Ovary (tissue), 9 donors: ENCODE measurements around the gene CT47C1. TPM values are rescaled to one million over a fixed set of nuclear protein-coding genes. Genes with fewer than 3 reads are reported as not detected.

Source experiments
- DNase-seq, 5 donors: peaks; one replicate each; pipeline ENCODE4 v3.0.0-alpha.2; 2019 to 2020
- H3K27ac ChIP-seq, 2 donors: fragments of 200-600 bp; one replicate each; pipeline versions ENCODE4 v1.5.1 to v1.8.0; 2019 to 2022
- H3K27me3 ChIP-seq: fragments of 200-600 bp; one replicate; pipeline ENCODE4 v1.8.0; 2022
- H3K36me3 ChIP-seq: fragments of 200-600 bp; sonication (generic); one replicate; pipeline ENCODE4 v1.5.1; 2019
- H3K4me1 ChIP-seq: one replicate; pipeline ENCODE4 v1.8.1; 2013; ENCODE audit warnings: mild to moderate bottlenecking, moderate library complexity; ENCODE audit not compliant: insufficient read depth
- H3K4me3 ChIP-seq: fragments of 200-600 bp; sonication (generic); one replicate; pipeline ENCODE4 v1.5.1; 2017
- H3K9me3 ChIP-seq, 2 donors: fragments of 200-600 bp in 1 of 2; sonication (generic) in 1 of 2; one replicate each; pipeline versions ENCODE4 v1.5.1 to v1.8.1; 2013 to 2019; ENCODE audit warnings: mild to moderate bottlenecking in 1 of 2, moderate library complexity in 1 of 2
- EP300 ChIP-seq: sonication (generic); formaldehyde crosslinking; IDR thresholded peaks from one replicate; pipeline ENCODE4 v1.6.1; 2017; ENCODE audit warnings: antibody characterized with exemption
- POLR2A ChIP-seq: fragments of 450-650 bp; IDR thresholded peaks from one replicate; pipeline ENCODE4 v1.6.1; 2017; ENCODE audit warnings: antibody characterized with exemption, mild to moderate bottlenecking, moderate library complexity
- WGBS, 3 donors: extraction: QIAGEN DNeasy Blood & Tissue Kit in 1 of 3; methylation state at CpG; one replicate each; pipeline versions ENCODE4 v1.1.5 to v1.1.7; 2013 to 2017; 5-methylcytosine and 5-hydroxymethylcytosine counted together
- intact Hi-C, 4 donors: fragments of 100-400 bp; cut with DNase I; formaldehyde crosslinking; loops; one replicate each; pipeline versions ENCODE4 v1.11.0 to v1.15.1; 2022 to 2023
- polyA plus RNA-seq, 2 donors: library from polyadenylated mRNA; stranded (reverse); fragments of 200-250 nt in 1 of 2; fragments of 350-450 nt in 1 of 2; fragmentation: Illumina TruSeq in 1 of 2; extraction: RNeasy Lipid Tissue Mini Kit (QIAGEN cat#74804) in 1 of 2; gene quantifications; one replicate each; pipeline ENCODE4 v1.2.3, GENCODE V29; 2013 to 2014
- total RNA-seq, 7 donors: library from RNA; depleted of rRNA in 2 of 7; stranded (reverse); fragments of >200 nt in 2 of 7; fragmentation: NEBNext Ultra II Directional in 3 of 7; extraction: Animal tissue kit (Norgen Biotek cat#: 25700) in 3 of 7; gene quantifications; one replicate each; pipeline versions ENCODE4 v1.1.0 to v1.2.4, GENCODE V29; 2016 to 2023
- TF ChIP-seq, protein P1 (sequence below), 3 donors: fragments of 450-650 bp in 2 of 3; fragments of 200-600 bp in 1 of 3; IDR thresholded peaks; one replicate each; pipeline versions ENCODE4 v1.5.1 to v1.8.0; 2016 to 2022; ENCODE audit warnings: antibody characterized with exemption in 3 of 3, mild to moderate bottlenecking in 1 of 3
- donor health status: DM: no; HTN: no; CAD: no; lungs with moderate emphysema.
- donor health status: DM: no; HTN: no; CAD: no.
- donor health status: Bipolar disorder and iron deficiency.
- donor health status: DM: yes; HTN: yes; CAD: no.
- donor health status: DM: no; HTN: no; CAD: no.
- donor health status: DM: yes; HTN: yes; CAD: no.

CT47C1 gene
- total and polyA plus RNA-seq, 9 donors = not detected

DNA sequence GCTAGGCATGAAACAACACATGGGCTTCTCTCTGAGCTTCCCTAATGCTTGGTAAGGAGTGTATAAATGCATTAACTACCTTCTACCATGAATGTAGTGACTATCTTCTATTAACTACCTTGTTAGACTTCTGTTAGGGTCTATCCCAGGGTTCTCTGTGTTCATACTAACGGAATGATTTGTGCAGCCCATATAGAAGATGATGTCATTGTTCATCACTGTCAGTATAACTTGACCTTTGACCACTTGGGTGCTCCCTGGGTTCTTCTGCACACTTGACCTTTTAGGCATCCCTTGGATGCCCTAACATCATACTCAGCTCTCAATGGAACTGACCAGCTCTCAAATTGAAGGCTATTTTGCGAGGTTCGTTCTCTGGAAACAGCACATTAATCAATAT, 30.8 kb upstream of the CT47C1 start:
- intact Hi-C loops = no loop called here
- no peaks in the 10 kb centered on the region for H3K27me3 ChIP-seq
- DNase-seq = no peak
- H3K27ac ChIP-seq = no peak overlapping the region
- H3K4me3 ChIP-seq = no peak overlapping the region
- H3K36me3 ChIP-seq = no peaks in the 10 kb centered on the region
- peaks cover 4% of the 10 kb centered on the region for H3K4me1 ChIP-seq
- no peaks in the 10 kb centered on the region for H3K9me3 ChIP-seq
- 84 to 93% (median 90%) methylated on average over 3 of the region's 3 CpGs for WGBS, 3 donors
- TF ChIP-seq, protein P1, sequence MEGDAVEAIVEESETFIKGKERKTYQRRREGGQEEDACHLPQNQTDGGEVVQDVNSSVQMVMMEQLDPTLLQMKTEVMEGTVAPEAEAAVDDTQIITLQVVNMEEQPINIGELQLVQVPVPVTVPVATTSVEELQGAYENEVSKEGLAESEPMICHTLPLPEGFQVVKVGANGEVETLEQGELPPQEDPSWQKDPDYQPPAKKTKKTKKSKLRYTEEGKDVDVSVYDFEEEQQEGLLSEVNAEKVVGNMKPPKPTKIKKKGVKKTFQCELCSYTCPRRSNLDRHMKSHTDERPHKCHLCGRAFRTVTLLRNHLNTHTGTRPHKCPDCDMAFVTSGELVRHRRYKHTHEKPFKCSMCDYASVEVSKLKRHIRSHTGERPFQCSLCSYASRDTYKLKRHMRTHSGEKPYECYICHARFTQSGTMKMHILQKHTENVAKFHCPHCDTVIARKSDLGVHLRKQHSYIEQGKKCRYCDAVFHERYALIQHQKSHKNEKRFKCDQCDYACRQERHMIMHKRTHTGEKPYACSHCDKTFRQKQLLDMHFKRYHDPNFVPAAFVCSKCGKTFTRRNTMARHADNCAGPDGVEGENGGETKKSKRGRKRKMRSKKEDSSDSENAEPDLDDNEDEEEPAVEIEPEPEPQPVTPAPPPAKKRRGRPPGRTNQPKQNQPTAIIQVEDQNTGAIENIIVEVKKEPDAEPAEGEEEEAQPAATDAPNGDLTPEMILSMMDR (IDR thresholded peaks at IDR 0.05) = no peak
- TF ChIP-seq POLR2A (no peak), EP300 (no peak)

- Histone ChIP-seq H3K4me3 (no peak overlapping the region), H3K4me1 (peaks cover 4% of the 10 kb centered on the region), H3K9me3 (no peaks in the 10 kb centered on the region), H3K27ac (no peak overlapping the region), H3K27me3 (no peaks in the 10 kb centered on the region), H3K36me3 (no peaks in the 10 kb centered on the region)
- DNase-seq = no peak
- no peak for TF ChIP-seq EP300
- TF ChIP-seq POLR2A = no peak
- TF ChIP-seq, protein P1 (IDR thresholded peaks at IDR 0.05) = no peak
- intact Hi-C loops = no loop called here
- 77 to 81% (median 78%) methylated on average over 1 of the region's 1 CpG for WGBS, 3 donors
These were observed 29.8 kb upstream of the CT47C1 start for GRCh38 chrX:119042996-119043395.

DNA sequence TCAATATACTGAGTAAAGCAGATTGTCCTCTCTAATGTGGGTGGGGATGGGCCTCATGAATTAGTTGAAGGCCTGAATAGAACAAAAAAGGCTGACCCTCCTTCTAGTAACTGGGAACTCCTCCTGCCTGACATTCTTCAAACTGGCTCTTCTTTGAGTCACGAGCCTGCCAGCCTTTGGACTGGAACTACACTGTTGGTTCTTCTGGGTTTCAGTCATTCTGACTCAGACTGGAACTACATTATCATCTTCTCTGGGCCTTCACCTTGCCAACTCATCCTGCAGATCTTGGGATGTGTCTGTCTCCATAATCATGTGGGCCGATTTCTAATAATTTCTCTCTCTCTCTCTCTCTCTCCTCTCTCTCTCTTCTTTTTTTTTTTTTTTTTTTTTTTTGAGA, 26.9 kb upstream of the CT47C1 start:
- H3K36me3 ChIP-seq = no peaks in the 10 kb centered on the region
- H3K9me3 ChIP-seq = no peaks in the 10 kb centered on the region
- TF ChIP-seq EP300 (no peak), POLR2A (no peak)
- TF ChIP-seq, protein P1 (IDR thresholded peaks at IDR 0.05) = no peak
- intact Hi-C loops = no loop called here
- H3K27ac ChIP-seq = no peak overlapping the region
- H3K4me3 ChIP-seq = no peak overlapping the region
- no peak for DNase-seq
- peaks cover 3% of the 10 kb centered on the region for H3K4me1 ChIP-seq
- no peaks in the 10 kb centered on the region for H3K27me3 ChIP-seq
- 81 to 87% (median 82%) methylated on average over 2 of the region's 2 CpGs for WGBS, 3 donors

DNA sequence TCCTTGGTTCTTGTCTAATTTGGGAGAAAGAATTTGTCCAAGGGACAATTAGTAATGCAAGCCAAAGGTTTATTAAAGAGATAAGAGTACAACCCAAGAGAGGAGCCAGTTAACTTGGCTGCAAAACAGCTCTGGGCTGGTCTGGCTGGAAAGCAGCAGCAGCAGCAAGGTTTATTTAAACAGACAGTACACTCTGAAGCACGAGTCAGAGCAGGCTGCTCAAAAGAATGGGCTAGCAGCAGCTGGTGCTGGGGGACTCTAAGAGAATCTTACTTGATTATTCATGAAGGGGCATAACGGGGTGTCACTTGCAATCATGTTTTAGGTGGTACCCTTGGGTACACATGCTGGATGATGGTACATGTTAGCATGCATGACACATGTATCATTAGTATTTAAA, 17.1 kb upstream of the CT47C1 start:
- TF ChIP-seq EP300 = no peak

DNA sequence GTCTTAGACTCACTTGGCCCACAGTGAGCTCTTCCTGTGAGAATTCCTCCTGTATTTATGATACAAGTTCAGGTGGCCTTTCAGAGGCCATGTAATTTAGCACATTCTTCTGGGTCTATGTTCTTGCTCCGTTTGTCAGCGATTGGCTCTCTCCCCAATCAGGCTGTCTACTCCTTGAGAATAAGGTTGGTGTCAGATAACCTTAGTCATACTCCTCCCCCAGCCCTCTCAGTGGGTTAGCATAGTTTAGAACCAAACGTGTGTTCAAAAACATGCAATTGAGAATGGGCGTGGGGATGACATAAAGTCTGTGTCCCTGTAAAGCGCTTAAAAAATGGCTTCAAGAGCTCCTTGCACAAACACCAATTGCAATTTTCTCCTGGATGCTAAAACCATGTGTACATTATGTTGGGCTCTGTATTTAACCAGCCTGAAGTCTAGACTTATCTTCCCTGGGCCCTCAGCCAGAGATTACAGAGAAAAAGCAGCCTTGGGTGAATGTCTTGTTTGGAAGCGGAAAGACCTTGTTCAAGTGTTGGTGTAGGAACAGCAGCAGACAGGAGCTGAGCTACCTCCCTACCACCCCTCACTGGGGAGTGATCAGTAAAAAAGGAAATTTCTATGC, 9.9 kb upstream of the CT47C1 start:
- intact Hi-C loops = loop anchor here in 2 of 4 donors (10.0 kb wide), 2 partner anchors 58 to 218 kb away; no protein-coding TSS in a partner anchor
- no peak for DNase-seq

More for the DNA sequence above, 17.1 kb upstream of the CT47C1 start:
- H3K4me3 ChIP-seq = no peak overlapping the region
- H3K9me3 ChIP-seq = no peaks in the 10 kb centered on the region
- no peaks in the 10 kb centered on the region for H3K27me3 ChIP-seq
- DNase-seq = no peak
- H3K4me1 ChIP-seq = no peaks in the 10 kb centered on the region
- 24 to 35% (median 25%) methylated on average over 2 of the region's 2 CpGs for WGBS, 3 donors
- H3K36me3 ChIP-seq = no peaks in the 10 kb centered on the region
- intact Hi-C loops = no loop called here
- H3K27ac ChIP-seq = no peak overlapping the region

More for the DNA sequence above, 9.9 kb upstream of the CT47C1 start:
- H3K9me3 ChIP-seq = no peaks in the 10 kb centered on the region
- no peaks in the 10 kb centered on the region for H3K27me3 ChIP-seq
- H3K4me1 ChIP-seq = no peaks in the 10 kb centered on the region
- 38 to 49% (median 48%) methylated on average over 6 of the region's 6 CpGs for WGBS, 3 donors
- no peak for TF ChIP-seq EP300
- TF ChIP-seq, protein P1 (IDR thresholded peaks at IDR 0.05) = no peak
- TF ChIP-seq POLR2A = no peak
- no peak overlapping the region for H3K4me3 ChIP-seq
- H3K36me3 ChIP-seq = no peaks in the 10 kb centered on the region
- no peak overlapping the region for H3K27ac ChIP-seq
